Hematopoietic multipotent progenitor cell treated with erythropoietin and hydrocortisone succinate and interleukin-3 and kit ligand, for 6 days (in vitro differentiated cells): ENCODE data around the gene RAD51AP1.

ENCODE experiments used
- DNase-seq: peaks from one replicate; pipeline ENCODE4 v3.0.0-alpha.2; 2015

The RAD51AP1 gene

GRCh38 chr12:4595881-4596280 lies 57.2 kb downstream of the RAD51AP1 start:
- DNase-seq: no peak

GRCh38 chr12:4603421-4603820 lies 64.7 kb downstream of the RAD51AP1 start:
- no peak for DNase-seq

- DNase-seq: no peak
These were observed 65.3 kb downstream of the RAD51AP1 start for GRCh38 chr12:4603946-4604345.

GRCh38 chr12:4604684-4605193 lies 66.0 kb downstream of the RAD51AP1 start:
- peak; percentile 95 for DNase-seq

- DNase-seq: peak; percentile 6
These were observed 68.4 kb downstream of the RAD51AP1 start for GRCh38 chr12:4607056-4607455.

GRCh38 chr12:4609071-4609470 lies 70.4 kb downstream of the RAD51AP1 start:
- DNase-seq: no peak
